NCI-H187 treated with DMSO at 0.1 percent for 48 hours (cell line): Measurements from ENCODE around the gene ZDHHC22.
A peak's percentile ranks its signal among the peaks of the same experiment; 100 is the strongest.

Source experiments
- DNase-seq: peaks from one replicate; lab custom pipeline; 2025; lab: John Stamatoyannopoulos, UW

Gene ZDHHC22

DNA sequence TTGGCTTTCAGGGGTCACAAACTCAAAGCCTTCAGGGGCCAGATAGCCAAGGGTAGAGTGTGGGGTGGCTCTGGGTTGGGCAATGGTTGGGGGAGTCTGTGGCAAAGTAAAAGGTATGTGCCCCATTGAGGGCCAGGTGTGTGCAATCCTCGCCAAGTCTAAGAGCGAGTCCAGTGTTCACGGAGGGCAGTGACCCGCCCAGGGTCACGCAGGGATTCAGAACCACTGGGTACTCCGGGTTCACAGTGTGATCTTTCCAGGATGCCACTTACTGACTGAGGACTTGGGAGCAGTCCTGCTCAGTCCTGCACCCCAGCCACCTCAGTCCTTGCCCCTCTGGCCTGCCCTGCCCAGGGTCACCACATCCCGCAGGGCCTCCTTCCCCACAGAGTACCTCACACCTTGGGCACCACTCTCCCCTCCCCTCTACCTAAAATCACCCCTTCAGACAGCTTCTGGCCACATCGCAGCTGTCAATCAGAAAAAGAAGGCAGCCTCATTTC lies 15.7 kb downstream of the ZDHHC22 start:
- no peak for DNase-seq

- DNase-seq: no peak
These were observed 16.2 kb downstream of the ZDHHC22 start for GRCh38 chr14:77125281-77125801.

GRCh38 chr14:77124345-77125280 lies 17.0 kb downstream of the ZDHHC22 start:
- DNase-seq: no peak

DNA sequence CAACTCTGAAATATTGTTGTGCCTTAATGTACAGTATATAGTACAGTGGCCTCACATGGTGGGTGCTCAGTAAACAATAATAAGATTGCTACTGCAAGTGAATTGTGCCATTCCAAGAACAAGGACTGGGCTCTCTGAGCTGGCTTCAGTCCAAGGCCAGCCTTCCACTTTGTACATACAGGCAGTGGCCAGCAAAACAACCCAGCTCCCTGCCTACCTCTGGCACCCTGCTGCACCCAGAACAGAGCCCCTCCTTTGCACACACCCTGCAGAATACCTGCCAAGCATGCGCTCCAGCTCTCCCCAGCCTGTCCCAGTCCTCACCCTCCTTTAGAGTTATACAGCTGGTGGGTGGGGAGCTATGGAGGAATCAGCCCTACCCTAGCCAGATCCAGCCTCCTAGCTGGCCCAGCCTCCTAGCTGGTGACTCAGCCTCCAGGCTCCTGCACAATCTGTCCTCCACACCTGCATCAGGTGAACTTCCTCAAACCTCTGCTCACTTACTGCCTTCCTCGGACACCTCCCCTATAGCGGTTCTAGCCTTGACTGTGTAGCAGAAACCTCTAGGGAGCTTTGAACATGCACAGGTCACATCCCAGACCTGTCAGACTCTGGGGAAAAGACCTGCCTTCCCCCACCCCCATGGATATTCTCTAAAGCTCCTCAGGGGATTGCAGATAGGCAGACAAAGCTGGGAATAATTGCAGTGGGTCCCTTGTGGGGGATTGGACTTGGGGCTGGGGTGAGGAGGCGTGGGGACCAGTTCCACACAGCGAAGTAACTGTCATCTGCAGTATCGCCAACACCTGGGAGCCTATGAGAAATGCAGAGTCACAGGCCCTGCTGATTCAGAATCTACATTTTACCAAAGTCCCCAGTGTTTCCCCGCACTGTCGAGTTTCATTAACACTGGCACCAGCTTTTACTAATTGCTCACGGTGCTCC lies 17.9 kb downstream of the ZDHHC22 start:
- no peak for DNase-seq

GRCh38 chr14:77122526-77123125 lies 19.0 kb downstream of the ZDHHC22 start:
- no peak for DNase-seq

DNA sequence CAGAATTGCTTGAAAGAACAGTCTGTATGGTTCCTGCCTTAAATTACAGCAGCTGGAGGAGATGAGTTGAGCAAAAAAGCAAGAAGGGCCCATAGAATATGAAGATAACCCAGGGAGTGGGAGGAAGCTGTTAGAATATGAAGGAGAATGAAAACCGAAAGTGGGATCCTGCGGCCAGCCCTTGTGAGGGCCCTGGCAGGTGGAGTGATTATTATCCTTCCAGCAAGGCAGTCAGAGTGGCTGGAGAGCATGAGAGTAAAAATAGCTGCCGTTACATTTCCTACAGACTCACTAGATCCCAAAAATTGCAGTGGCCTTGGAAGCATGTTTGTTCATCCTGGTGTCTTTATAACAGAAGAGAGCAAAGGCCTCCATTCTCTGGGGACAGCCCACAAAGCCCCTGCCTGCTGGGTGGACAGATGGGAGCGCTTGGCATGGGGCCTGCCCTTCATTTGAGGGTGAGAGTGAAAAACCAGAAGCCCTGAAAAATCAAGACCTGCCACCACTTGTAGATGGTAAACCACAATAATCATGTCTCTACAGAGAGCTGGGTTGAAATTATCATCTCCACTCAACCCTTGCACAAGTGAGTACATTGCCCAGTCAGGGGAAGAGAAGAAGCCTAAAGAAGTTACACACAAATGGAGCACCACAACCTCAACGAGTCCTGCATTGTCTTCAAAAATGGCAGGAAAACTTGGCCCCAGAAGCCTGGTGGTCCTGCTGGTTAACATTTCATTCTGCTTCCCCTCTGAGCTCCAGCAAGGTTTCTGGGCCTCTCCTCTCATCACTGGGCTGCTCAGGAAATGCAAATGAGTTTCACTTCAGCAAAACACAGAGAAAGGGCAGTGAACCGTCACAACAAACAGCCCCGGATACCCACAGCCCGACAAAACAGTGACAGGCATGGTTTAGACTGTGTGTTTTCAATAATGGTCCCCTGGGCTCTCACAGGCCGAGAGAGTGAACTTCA lies 20.5 kb downstream of the ZDHHC22 start:
- peak; percentile 62 for DNase-seq

DNA sequence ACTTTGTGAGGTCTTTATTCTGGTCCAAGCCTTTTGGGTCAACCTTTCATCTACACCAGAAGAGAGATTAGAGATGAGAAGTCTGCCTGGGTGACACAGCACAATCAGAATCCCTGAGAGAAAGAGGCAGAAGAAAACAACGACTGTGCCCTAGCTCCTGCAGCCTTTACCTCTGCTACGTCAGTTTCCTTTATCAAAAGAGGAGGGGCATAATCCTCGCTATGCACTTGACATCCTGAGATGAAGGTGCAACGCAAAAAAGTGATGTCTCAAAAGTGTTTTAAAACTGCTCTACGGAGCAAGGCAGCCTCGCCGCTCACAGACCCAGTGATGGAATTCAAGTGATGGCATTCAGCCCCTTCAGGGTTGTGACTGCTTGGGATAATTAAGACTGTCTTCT lies 21.7 kb downstream of the ZDHHC22 start:
- no peak for DNase-seq

GRCh38 chr14:77116172-77116817 lies 25.3 kb downstream of the ZDHHC22 start:
- no peak for DNase-seq

- DNase-seq: no peak
These were observed 27.0 kb downstream of the ZDHHC22 start for GRCh38 chr14:77114609-77115008.

DNA sequence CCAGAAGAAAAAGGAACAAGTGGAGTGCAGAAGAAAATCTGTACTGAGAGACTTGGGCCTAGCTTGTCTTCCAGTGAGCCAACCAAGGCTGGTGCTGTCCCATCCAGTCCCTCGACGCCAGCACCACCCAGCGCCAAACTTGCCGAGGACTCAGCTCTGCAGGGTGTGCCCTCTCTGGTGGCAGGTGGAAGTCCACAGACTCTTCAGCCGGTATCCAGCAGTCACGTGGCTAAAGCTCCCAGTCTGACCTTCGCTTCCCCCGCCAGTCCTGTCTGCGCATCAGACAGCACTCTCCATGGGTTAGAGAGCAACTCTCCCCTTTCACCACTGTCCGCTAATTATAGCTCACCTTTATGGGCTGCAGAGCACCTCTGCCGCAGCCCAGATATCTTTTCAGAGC lies 27.9 kb downstream of the ZDHHC22 start:
- no peak for DNase-seq

- DNase-seq: no peak
These were observed 30.6 kb downstream of the ZDHHC22 start for GRCh38 chr14:77111021-77111420.

DNA sequence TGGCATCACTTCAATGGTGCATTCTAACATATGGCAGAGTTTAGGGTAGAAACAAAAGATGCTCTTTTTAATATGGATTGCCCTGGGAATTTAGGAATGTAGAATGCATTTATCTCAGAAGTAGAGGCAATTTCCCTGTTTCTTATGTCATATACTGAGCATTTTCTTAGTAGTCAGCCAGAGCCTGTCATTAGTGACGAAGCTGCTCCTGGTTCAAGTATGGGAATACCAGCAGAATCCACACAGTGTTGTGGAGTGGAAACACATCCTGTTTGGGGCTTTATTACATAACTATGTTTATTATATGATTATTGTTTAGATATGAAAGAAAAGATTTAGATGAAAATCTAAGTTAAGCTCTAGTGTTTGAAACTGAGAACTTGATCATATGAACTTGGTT lies 31.3 kb downstream of the ZDHHC22 start:
- DNase-seq: no peak

GRCh38 chr14:77109656-77110055 lies 31.9 kb downstream of the ZDHHC22 start:
- DNase-seq: no peak

DNA sequence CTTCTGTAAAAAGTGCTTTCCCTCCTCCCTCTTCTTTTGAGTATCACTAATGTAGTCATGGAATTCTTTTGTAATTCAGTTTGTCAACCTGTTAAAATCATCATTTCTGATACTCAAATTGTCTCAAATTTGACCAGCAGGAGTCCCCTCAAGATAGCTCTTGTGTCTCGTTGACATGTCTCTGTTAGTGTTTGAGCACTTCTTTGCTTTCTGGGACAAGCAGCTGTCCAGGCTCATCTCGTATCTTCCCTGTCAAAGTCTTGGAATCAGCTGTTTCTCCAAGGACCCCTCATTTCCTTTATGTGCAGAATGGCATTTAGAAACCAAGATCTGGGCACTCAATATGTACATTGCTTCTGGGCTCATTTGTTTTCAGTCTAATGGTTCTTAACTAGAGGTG lies 32.8 kb downstream of the ZDHHC22 start:
- no peak for DNase-seq

DNA sequence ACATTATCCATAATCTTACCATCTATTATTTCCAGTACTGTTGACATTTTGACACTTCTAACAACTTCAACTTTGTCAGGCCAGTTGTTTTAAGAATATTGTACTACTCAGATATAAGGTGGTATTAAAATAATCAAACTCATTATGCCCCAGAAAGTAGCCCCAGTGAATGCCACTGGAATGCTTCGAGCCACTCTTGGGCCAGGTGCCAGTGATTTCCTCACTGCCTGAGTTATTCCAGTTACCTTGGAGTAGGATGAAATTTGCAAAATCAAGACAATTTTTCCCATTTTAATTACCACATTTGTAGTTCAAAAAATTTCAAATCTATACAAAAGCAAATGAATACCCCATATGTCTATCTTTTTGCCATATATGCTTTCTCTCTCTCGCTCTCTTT lies 34.4 kb downstream of the ZDHHC22 start:
- DNase-seq: no peak

DNA sequence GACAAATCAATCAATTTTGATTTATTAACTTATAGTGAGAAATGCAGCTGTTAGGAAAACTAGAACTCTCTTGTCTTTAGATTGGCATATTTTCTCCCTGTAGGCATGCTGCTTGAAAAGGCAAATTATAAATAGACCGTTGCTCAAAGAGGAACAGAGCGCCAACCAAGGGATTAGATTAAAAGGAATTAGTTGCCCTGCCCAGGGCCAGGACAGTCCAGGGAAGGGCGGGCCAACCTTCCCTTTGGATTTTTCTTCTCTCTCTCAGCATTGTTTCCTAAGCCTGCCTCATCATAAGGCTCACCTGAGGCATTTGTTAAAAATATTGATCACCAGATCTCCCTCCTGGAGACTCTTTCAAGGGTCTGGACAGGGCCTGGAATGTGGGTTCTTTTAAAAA lies 34.9 kb downstream of the ZDHHC22 start:
- no peak for DNase-seq

DNA sequence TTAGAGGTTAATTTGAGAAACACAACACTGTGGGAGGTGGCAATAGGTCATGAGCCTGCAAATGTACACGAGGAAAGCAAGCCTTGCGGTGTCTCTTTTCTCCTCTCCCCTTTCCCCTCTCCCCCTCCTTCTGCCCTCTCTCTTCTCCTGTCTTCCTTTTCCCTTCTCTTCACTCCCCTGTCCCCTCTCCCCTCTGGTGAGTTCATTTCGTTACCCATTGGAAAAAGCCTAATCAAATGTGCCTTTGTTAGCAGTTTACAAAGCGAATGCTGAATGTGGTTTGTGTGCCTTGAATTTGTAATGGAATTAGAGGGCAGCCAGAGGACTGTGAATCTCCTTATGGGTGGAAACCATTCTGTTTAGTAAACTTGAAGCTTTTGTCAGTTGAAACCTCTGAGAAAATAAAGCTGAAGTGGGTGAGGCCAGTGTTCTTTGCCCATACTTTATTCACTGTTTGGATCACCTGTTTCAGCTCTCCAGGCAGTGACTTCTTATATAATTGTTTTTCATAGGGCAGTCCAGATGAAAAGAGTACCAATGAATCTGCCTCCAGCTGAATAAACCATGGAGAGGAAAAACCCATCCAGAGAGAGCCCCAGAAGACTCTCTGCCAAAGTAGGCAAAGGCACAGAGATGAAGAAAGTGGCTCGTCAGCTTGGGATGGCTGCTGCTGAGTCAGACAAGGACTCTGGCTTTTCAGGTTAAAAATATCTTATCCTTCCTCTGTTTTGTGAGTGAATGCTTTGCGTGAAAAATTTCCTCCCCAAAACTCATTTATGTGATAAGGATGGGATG lies 36.2 kb downstream of the ZDHHC22 start:
- DNase-seq: no peak

- no peak for DNase-seq
These were observed 37.2 kb downstream of the ZDHHC22 start for GRCh38 chr14:77104393-77104792.

DNA sequence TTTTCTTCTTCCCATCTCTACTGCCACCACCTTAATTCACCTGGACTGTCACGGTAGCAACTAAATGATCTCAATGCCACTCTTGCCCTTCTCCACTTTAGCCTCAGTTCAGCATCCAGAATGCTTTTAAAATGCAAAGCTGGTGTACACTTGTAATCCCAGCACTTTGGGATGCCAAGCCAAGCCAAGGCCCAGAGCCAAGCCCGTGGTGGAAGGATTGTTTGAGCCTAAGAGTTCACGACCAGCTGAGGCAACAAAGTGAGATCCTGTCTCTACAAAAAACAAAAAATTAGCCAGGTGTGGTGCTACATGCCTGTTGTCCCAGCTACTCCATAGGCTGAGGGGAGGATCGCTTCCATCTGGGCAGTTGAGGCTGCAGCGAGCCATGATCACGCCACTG lies 37.6 kb downstream of the ZDHHC22 start:
- no peak for DNase-seq
